Activated CD8-positive, alpha-beta memory T cell treated with anti-CD3 and anti-CD28 coated beads, Interleukin-2, amount 50 U/mL, for 4 hours (primary cell): ENCODE results near the gene SLC6A6.

Source experiments
- DNase-seq: peaks from one replicate; pipeline ENCODE4 v3.0.0-alpha.2; 2020

The SLC6A6 gene

GRCh38 chr3:14454639-14455310 is 52.4 kb downstream of the SLC6A6 start:
- no peak for DNase-seq

DNA sequence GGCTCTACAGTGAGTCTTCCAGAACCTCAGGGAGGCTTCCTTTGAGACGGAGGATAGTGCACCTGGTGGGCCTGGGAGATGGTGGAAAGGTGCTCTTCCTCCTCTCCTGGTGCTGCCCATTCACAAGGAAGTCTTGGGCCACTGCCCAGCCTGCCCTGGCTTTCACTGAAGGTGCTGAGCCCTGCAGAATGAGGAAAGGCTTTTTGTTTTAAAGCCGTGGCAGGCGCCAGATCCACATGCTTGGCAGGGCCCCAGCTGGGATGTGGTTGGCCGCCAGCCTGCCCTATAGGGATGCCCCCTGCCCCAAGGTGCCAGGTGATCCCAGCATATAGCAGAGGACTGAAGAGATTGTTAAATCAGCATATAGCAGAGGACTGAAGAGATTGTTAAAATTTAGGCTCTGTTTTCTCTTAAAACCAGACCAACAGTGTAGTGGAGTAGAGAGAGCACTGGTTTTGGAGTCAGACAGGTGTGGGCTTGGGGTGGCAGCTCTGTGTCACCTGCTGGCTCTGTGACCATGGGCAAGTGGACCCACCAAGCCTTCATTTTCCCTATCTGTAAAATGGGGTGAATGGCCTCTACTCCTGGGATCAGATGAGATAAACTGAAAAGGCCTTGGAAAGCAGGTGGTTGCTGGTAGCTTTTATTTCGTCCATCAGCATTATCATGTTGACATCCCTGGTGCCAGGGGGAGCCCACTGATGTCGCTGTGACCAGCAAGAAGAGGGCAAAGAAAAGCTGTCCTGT is 53.3 kb downstream of the SLC6A6 start:
- DNase-seq: no peak

DNA sequence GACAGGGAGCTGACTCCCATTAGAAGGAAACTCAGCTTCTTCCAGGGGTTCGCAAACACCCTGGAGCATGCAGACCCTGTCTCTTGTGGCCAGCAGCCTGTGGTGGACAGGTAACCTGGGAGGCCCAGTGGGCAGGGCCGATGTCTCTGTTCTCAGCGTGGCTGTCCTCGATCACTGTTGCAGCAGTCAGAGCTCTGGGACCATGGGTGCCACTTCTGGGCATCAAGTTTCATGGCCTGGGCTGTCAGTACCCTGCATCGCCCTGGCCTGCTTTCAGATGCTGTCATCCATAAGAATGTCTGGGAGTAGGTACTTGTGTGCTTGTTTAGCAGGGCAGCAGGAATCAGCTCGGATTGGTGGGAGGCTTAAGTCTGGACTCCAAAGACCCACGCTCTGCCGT is 54.4 kb downstream of the SLC6A6 start:
- DNase-seq: no peak

GRCh38 chr3:14457481-14457880 is 55.1 kb downstream of the SLC6A6 start:
- DNase-seq: no peak

- DNase-seq: no peak
Measured at GRCh38 chr3:14457999-14458398, 55.6 kb downstream of the SLC6A6 start.

DNA sequence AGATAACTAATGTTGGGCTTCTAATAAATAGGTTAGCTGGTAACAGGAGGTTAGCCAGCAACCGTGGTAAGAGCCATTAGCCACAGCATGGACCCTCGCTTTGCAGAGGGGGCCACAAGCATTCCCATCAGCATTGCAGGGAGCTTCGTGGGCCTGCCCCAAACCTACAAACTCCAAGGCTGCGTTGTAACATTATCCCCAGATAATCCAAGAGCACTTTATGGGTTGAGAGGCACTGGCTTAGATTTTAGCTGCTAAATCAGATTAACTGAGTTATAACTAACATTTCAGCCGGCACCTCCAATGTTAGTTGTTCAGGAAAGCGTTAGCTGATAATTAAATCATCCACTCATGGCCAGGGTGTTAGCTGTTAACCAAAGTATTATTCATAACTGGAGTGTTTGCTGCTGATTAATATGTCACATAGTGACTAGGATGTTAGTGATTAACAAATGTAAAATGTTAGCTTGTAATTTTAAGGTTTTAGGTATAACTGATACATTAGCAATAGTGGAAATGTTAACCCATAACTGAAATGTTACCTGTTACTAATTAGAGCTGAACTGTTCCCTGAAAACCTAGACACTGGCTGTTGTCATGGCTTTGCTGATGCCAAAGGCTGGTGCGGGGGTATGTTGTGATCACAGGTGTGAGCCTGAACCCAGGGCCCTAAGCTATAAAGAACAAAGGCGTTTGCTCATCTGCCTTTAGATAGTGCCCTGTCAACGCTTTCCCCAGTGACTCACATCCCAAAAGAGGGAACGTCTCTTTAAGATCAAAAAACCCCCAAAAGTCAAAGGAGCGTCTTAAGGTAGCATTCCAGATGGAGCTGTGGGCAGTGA is 56.2 kb downstream of the SLC6A6 start:
- no peak for DNase-seq

GRCh38 chr3:14459384-14459783 is 57.0 kb downstream of the SLC6A6 start:
- no peak for DNase-seq

DNA sequence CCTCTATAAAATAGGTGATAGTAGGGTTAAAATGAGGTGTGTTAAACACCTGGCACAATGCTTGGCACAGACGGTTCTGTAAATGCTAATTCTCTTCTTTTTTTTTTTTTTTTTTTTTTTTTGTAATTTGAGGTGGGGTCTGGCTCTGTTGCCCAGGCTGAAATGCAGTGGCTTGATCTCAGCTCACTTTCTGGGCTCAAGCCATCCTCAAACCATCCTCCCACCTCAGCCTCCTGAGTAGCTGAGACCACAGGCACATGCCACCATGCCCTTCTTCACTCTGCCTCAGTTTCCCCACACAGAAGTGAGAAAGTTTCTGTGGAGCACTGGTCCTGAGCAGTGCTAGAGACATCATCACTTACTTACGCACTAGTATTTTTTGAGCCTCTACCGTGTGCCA is 57.4 kb downstream of the SLC6A6 start:
- DNase-seq: no peak

GRCh38 chr3:14460342-14461005 is 58.1 kb downstream of the SLC6A6 start:
- DNase-seq: no peak

- DNase-seq: no peak
Measured at GRCh38 chr3:14461006-14461747, 58.8 kb downstream of the SLC6A6 start.

- peak; percentile 46 for DNase-seq
Measured at GRCh38 chr3:14461748-14462324, 59.4 kb downstream of the SLC6A6 start.

DNA sequence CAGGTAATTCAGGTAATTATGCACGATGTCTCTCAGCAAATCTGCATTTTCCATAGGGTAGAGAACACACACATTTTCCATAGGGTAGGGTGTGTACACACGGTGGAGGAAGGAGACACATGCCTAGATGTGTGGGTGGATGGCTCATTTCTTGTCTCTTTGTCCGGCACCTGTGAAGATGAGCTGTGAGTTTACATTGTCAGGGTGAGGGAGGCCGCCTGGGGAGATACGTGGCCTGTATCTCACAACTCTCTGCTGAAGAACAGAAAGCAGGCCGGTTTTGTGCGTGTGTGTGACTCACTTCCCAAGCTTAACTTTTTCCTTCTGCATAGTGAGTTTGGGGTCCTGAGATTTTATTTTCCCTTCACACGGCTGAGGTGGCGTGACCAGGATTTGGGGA is 60.3 kb downstream of the SLC6A6 start:
- DNase-seq: no peak

GRCh38 chr3:14463330-14464140 is 61.1 kb downstream of the SLC6A6 start:
- no peak for DNase-seq

DNA sequence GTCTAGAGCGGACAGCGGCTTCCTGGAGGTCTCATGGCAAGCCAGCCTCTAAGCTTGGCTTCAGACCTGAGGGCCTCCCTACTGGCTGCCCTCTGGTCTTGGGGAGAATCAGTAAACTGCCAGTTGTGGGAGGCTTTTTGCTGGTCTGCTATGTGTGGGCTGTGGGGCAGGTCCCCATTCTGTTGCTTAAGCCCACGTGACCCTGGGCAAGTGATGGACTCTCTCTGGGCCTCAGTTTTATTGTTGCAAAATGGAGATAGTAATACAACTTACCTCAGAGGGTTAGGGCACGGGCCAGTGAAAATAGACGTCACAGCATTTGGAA is 61.7 kb downstream of the SLC6A6 start:
- DNase-seq: no peak

- DNase-seq: no peak
Measured at GRCh38 chr3:14464521-14464920, 62.1 kb downstream of the SLC6A6 start.

DNA sequence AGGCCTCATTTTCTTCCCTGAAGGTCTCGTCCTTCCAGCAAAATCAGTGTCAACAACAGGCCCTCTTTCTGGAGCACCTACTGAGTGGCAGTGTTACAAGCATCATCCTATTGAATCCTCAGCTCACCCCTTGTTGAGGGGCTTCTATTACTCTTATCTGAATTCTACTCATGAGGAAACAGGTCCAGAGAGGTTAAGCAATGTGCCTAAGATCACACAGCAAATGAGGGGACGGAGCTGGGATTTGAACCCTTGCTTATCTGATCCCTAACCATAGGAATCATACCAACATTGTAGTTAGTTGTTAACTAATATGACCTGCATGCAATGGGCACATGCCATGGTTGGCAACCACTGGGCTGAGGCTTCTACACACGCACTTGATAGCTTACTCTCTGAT is 63.0 kb downstream of the SLC6A6 start:
- no peak for DNase-seq

DNA sequence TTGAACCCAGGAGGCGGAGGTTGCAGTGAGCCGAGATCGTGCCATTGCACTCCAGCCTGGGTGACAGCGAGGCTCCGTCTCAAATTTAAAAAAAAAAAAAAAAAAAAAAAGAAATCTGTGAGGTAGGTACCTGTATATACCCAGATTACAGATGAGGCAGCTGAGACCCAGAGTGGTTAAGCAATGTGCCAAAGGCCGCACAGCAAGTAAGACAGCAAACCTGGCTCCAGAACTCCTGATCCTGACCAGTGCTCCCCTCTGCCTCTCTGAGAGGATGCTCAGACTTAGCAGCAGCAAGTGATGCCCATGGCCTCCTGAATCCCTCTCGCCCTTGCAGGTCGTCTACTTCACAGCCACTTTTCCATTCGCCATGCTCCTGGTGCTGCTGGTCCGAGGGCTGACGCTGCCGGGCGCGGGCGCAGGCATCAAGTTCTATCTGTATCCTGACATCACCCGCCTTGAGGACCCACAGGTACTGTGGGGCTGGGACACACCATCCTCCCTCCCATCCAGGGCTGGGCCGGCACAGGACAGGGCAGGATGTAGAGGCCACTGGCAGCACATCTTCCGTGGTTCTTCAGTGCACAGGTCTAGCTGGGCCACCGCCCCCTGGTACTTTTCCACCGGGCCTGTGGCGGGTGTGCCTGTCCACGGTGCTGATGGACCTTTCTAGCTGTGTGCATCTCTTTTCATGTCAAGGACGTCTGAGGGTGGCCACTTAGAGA is 63.9 kb downstream of the SLC6A6 start:
- DNase-seq: no peak

GRCh38 chr3:14467814-14468620 is 65.6 kb downstream of the SLC6A6 start:
- peak; percentile 57 for DNase-seq

GRCh38 chr3:14468621-14468981 is 66.2 kb downstream of the SLC6A6 start:
- no peak for DNase-seq

- DNase-seq: no peak
Measured at GRCh38 chr3:14470461-14470860, 68.1 kb downstream of the SLC6A6 start.
